Nucleus accumbens (tissue), 56 donors: Measurements from ENCODE around the gene HPRT1.

Experiments used
- DNase-seq, 56 donors: peaks; one replicate each; lab custom pipeline; 2025; lab: John Stamatoyannopoulos, UW

Gene HPRT1

GRCh38 chrX:134472041-134472440, 12.1 kb downstream of the HPRT1 start:
- no peak for DNase-seq

DNA sequence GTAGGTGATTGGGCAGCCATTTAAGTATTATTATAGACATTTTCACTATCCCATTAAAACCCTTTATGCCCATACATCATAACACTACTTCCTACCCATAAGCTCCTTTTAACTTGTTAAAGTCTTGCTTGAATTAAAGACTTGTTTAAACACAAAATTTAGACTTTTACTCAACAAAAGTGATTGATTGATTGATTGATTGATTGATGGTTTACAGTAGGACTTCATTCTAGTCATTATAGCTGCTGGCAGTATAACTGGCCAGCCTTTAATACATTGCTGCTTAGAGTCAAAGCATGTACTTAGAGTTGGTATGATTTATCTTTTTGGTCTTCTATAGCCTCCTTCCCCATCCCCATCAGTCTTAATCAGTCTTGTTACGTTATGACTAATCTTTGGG, 16.3 kb downstream of the HPRT1 start:
- no peak for DNase-seq

DNA sequence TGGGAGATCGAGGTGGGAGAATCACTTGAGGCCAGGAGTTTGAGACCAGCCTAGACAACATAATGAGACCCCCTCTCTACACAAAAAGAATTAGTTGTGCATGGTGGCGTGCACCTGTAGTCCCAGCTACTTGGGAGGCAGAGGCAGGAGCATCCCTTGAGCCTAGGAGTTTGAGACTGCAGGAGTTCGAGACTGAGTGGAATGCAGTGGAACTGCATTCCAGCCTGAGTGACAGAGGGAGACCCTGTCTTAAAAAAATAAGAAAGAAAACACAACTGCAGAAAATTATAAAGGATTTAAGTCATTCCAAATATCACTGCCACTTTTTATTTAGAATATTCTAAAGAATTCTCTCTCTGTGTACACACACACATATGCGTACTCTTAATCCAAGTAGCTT, 18.4 kb downstream of the HPRT1 start:
- no peak for DNase-seq

- DNase-seq: no peak
Measured at GRCh38 chrX:134480061-134480460, 20.1 kb downstream of the HPRT1 start.

DNA sequence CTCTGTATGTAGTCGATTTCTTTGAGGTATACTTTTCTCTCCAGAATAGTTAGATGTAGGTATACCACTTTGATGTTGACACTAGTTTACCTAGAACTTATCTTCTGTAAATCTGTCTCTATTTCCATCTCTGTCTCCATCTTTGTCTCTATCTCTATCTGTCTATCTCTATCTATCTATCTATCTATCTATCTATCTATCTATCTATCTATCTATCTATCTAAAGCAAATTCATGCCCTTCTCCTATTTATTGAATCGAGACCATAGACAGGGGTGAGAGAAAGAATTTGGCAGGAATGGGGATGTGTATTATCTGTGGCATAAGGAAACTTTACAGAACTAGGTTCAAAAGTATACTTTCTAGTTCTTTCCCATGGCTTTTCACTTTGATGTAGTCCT, 21.4 kb downstream of the HPRT1 start:
- no peak for DNase-seq

- no peak for DNase-seq
Measured at GRCh38 chrX:134482371-134482770, 22.4 kb downstream of the HPRT1 start.

- DNase-seq: no peak
Measured at GRCh38 chrX:134484039-134484438, 24.1 kb downstream of the HPRT1 start.

DNA sequence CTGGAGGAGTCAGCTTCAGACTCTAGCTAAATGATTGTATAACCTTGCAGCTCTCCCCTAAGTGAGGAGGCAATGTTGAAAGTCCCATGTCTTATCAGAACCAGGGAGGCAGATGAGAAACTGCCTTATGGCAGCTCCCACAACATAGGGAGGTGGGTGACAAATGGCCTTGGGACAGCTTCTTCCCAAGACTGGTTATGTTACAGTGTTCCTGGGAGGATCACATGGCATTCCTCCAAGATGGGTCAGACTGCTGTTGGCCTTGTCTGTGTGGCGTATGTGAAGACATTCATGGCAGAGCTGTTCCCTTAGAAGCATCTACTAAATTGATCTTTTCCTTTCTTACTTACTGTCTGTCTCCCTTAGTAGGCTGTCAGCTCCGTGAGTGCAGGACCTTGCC, 42.0 kb downstream of the HPRT1 start:
- DNase-seq: no peak

- no peak for DNase-seq
Measured at GRCh38 chrX:134502686-134503085, 42.7 kb downstream of the HPRT1 start.

- DNase-seq: peak in 7 of 56 donors; percentile 0 to 9 (median 3)
Measured at GRCh38 chrX:134512566-134512965, 52.6 kb downstream of the HPRT1 start.

DNA sequence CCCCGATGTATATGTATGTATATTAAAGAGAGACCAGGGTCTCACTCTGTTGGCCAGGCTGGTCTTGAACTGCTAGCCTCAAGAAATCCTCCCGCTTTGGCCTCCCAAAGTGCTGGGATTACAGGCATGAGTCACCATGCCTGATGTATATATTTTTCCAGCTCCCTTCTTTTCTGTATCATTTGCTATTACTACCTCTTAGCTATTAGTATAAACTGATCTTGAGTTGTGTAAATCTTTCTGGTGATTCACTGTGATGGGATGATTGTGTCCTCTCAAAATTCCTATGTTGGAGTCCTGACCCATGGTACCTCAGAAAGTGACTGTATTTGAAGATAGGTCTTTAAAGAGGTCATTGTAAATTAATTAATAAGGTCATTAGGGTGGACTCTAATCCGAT, 53.1 kb downstream of the HPRT1 start:
- no peak for DNase-seq

DNA sequence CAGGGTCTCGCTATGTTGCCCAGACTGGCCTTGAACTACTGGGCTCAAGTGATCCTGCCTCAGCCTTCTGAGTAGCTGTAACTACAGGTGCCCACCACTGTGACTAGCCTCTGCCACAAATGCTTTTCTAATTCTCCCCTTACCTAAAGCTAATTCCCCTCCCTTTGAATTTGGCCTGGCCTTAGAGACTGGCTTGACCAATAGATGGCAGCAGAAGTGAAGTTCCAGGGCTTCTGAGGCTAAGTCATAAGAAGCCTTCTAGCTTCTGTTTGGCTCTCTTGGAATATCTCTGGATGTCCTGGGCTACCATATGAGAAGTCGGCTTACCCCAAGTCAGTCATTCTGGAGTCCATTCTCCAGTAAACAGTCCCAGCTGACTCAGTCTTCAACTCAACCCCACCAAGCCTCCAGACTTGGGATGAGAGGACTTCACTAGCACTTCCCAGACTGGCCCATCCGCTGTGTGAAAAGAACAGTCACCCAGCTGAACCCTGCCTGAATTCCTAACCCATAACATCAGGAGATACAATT, 61.0 kb downstream of the HPRT1 start:
- DNase-seq: no peak

DNA sequence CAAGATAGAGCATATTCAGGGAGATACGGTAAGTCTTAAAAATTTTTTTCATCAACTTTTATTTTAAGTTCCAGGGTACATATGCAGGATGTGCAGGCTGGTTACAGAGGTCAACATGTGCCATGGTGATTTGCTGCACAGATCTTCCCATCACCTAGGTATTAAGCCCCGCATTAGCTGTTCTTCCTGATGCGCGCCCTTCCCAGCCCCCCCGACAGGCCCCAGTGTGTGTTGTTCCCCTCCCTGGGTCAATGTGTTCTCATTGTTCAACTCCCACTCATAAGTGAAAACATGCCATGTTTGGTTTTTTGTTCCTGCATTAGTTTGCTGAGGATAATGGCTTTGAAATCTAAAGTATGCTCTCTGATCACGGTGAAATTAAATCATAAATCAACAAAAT, 64.2 kb downstream of the HPRT1 start:
- no peak for DNase-seq

DNA sequence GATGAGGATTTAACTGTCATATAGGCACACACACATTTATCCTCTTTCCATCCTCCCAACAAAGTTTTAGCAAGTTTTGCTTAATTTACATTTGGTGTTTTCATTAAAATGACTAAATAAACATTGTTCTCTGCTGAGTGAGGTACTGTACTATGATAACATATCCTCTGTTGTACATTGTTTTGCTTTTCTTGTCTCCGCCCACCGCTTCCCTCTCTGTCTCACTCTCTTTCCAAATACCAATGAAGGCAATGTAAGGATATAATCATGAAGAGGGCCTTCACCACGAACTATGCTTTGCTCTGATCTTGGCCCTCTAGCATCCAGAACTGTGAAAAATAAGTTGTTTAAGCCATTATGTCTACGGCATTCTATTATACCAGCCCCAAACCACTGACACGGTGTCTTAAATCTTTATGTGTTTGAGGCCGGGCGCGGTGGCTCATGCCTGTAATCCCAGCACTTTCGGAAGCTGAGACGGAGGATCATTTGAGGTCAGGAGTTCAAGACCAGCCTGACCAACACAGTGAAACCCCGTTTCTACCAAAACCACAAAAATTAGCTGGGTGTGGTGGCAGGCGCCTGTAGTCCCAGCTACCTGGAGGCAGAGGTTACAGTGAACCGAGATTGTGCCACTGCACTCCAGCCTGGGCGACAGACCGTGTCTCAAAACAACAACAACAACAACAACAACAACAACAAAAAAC, 65.3 kb downstream of the HPRT1 start:
- no peak for DNase-seq

- DNase-seq: no peak
Measured at GRCh38 chrX:134526399-134526798, 66.4 kb downstream of the HPRT1 start.

- DNase-seq: no peak
Measured at GRCh38 chrX:134528960-134529359, 69.0 kb downstream of the HPRT1 start.

- DNase-seq: no peak
Measured at GRCh38 chrX:134529481-134529880, 69.5 kb downstream of the HPRT1 start.

DNA sequence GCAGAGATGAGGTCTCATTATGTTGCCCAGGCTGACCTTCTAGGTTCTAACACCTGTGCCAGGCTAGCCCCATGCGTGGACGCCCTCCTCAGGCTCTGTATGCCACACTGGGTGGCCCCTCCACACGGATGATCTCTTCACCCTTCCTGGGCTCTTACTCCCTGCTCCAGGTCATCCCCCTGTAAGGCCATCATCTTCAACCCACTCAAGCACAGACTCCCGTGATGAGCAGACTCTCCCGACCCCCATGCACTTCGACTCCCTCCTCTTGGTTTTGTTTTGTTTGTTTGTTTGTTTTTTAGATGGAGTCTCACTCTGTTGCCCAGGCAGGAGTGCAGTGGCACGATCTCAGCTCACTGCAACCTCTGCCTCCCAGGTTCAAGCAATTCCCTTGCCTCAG, 70.9 kb downstream of the HPRT1 start:
- DNase-seq: no peak

DNA sequence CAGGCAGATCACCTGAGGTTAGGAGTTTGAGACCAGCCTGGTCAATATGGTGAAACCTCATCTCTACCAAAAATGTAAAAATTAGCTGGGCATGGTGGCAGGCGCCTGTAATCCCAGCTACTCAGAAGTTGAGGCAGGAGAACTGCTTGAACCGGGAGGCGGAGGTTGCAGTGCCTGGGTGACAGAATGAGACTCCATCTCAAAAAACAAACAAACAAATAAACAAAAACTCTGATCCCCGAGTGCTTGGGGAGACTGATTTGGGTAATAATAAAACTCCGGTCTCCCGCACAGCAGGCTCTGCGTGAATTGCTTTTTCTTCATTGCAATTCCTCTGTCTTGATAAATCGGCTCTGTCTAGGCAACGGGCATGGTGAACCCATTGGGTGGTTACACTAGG, 73.4 kb downstream of the HPRT1 start:
- DNase-seq: no peak

GRCh38 chrX:134533952-134534351, 74.0 kb downstream of the HPRT1 start:
- no peak for DNase-seq

DNA sequence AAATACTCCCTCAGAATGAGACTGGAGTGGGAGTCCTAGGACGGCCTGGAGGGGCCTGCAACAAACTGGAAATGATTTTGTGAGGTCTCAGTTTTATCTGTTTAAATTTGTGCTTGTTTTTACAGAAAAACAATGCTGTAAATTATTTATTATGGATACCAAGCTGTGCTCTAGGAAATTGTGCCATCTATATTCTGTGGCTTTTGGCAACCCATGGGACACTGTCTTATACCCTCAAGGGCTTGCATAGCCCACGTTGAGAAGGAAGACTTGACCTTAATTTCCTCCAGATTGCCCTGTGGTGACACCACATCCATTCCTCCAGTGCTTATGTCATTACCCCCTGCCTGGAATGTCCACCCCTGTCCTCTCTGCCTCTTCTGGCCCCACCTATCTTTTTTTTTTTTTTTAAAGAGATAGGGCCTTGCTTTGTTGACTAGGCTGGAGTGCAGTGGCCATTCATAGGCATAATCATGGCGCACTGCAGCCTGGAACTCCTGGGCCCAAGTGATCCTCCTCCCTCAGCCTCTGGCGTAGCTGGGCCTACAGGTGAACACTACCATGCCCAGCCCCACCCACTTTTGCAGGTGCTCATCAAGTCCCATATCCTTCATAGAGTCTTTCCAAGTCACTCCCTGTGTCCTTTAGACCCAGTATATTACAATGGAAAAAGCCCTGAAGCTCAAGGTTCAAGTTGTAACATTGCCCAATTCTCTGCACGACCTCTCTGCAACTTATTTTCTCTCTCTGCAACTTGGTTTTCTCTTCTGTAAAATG, 77.4 kb downstream of the HPRT1 start:
- DNase-seq: no peak

DNA sequence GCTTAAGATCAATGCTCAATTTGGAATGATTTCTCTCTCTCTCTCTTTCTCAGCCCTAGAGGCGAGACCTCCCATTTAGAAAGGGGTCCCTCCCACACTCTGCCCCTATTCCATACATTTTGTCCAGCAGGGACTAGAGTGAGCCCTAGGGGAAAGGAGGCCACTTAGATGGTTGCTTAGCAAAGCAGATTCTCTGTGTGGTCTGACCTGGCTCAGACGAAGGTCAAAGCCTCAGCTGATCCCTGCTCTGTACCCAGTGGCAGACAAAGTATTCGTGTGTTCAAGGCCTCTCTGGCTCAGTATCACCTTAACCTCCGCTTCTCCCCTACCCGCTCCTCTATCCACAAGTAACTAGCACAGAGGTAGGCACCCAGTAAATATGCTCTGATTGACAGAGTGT, 78.4 kb downstream of the HPRT1 start:
- no peak for DNase-seq
